ENCODE results near the gene ADAMTS12.

The ADAMTS12 gene

GRCh38 chr5:33829430-33829829 is 62.4 kb downstream of the ADAMTS12 start:
- TF ChIP-seq CTCF (IDR thresholded peaks at IDR 0.05; ENCODE audit: borderline replicate concordance, control extremely low read depth, extremely low read depth, insufficient read depth, missing control alignments) = no peak
- in situ Hi-C loops (cut with MboI; ENCODE audit: low sequenced_read_pairs, unreplicated experiment) = no loop called here
- no peak for DNase-seq (ENCODE audit: low spot score)

- DNase-seq (ENCODE audit: low spot score) = no peak
- in situ Hi-C loops (cut with MboI; ENCODE audit: low sequenced_read_pairs, unreplicated experiment) = no loop called here
- TF ChIP-seq CTCF (IDR thresholded peaks at IDR 0.05; ENCODE audit: borderline replicate concordance, control extremely low read depth, extremely low read depth, insufficient read depth, missing control alignments) = no peak
These were observed 63.0 kb downstream of the ADAMTS12 start for GRCh38 chr5:33828626-33829308.

- in situ Hi-C loops (cut with MboI; ENCODE audit: low sequenced_read_pairs, unreplicated experiment) = no loop called here
- DNase-seq (ENCODE audit: low spot score) = no peak
These were observed 63.9 kb downstream of the ADAMTS12 start for GRCh38 chr5:33827885-33828284.

GRCh38 chr5:33827018-33827707 is 64.6 kb downstream of the ADAMTS12 start:
- DNase-seq (ENCODE audit: low spot score) = no peak
- TF ChIP-seq CTCF (IDR thresholded peaks at IDR 0.05; ENCODE audit: borderline replicate concordance, control extremely low read depth, extremely low read depth, insufficient read depth, missing control alignments) = no peak
- in situ Hi-C loops (cut with MboI; ENCODE audit: low sequenced_read_pairs, unreplicated experiment) = no loop called here

More at GRCh38 chr5:33827885-33828284, 63.9 kb downstream of the ADAMTS12 start:
- TF ChIP-seq CTCF (IDR thresholded peaks at IDR 0.05; ENCODE audit: borderline replicate concordance, control extremely low read depth, extremely low read depth, insufficient read depth, missing control alignments) = no peak

GRCh38 chr5:33824516-33825195 is 67.1 kb downstream of the ADAMTS12 start:
- TF ChIP-seq CTCF (IDR thresholded peaks at IDR 0.05; ENCODE audit: borderline replicate concordance, control extremely low read depth, extremely low read depth, insufficient read depth, missing control alignments) = no peak
- in situ Hi-C loops (cut with MboI; ENCODE audit: low sequenced_read_pairs, unreplicated experiment) = no loop called here
- no peak for DNase-seq (ENCODE audit: low spot score)

GRCh38 chr5:33817301-33817700 is 74.5 kb downstream of the ADAMTS12 start:
- no peak for TF ChIP-seq CTCF (IDR thresholded peaks at IDR 0.05; ENCODE audit: borderline replicate concordance, control extremely low read depth, extremely low read depth, insufficient read depth, missing control alignments)
- DNase-seq (ENCODE audit: low spot score) = no peak
- in situ Hi-C loops (cut with MboI; ENCODE audit: low sequenced_read_pairs, unreplicated experiment) = no loop called here

Measured in GM13976 (cell line).